CD4-positive, alpha-beta T cell treated with Interleukin-10 for 1 hour (primary cell): ENCODE data around the gene ANAPC5.
"Not testable (repeated sequence)": the region's sequence is repeated elsewhere in the genome, so short reads cannot be mapped to it uniquely, and the experiment has no call there.

Experiments
- DNase-seq: peaks from one replicate; pipeline ENCODE4 v3.0.0-alpha.2; 2020

Gene ANAPC5

DNA sequence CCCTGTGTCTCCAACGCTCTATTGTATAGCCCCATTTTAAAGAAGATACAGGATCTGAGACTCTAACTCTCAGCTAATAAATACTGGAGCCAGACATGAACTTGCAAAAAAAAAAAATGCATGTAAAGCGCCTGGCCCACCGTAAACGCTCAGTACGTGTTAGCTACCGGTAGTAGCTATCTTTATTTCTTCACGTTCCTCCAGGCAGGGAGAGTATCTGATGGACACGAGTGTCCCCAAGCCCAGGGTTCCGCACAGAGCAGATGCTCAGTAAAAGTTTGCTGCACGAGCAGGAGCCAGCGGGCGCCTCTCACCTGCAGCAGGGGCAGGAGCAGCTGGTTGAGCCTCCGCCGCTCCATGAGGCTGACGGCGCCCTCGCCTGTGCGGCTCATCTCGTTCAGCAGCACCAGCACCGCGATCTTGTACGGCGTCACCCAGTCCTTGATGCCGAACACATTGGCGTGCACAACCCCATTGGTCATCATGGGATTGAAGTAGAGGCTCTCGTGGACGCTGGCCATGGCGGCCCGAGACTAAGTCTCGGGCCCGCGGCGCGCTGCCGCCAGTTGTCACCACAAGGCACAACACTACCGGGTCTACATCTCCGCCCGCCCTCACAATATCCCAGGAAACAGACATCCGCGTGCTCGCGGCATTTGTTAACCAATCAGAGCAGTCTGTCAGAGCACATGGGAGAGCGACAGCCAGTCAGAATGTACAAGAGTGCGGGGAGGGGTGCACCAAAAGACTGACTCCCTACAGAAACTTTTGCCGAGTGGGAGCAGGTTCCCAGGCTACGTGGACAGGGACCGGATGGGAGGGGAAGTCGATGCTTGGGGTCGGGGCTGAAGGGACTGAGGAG lies at the start of gene ANAPC5:
Gene ANAPC5, minus strand, starts transcription at position 592 of the 862 bp plus-strand sequence. Its CDS starts 71 bp downstream, at position 521.
- peak; percentile 96 for DNase-seq

GRCh38 chr12:121400332-121401139 lies 48.3 kb upstream of the ANAPC5 start:
- DNase-seq, result peak; percentile 67

DNA sequence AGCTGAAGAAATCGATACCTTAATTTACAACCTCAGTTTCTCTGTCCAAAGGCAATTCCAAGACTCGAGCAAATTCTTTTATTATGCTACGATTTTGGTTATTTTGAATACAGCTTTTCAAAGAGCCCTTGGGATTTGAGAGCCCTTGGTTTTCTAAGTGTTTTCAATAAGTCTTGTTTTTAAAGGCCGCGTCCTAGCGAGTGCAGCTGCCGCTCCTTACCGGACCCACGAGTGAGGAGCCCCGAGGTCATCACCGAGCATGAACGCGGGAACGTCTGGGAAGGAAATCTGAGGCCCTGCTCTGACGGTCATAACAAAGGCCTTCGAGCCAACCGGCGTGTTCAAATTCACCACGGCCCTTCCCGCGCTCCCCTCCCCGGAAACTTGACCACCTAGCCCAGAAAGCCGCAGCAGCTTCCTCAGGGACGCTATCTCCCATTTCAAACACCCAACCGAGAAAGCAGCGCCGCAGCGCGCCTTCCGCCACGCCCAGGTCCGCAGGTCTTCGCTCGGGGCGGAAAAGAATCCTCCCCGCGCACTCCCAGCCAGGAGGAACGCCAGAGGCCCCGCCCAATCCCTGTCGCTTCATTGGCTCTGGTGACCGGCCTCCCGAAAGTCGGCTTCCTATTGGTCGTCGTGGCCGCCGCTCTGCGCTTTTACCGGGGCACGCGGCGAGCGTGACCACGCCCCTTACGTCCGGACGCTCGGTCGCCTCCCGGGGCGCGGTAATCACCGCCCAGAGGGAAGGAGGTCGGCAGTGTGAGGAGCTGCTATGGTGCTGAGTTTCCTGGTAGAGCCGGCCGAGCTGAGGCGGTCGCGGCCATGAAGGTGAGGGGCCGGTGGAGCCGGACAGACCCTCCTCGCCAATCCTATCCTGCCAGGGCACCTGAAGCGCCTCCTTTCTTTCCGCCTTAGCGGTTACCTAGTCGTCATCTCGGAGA lies 47.5 kb upstream of the ANAPC5 start, which contains the start of gene RNF34:
Gene RNF34, plus strand, starts transcription at position 728 of the 941 bp plus-strand sequence. Its CDS starts 95 bp downstream, at position 823.
- DNase-seq, result peak; percentile 98

- DNase-seq, result no peak
Measured at GRCh38 chr12:121398355-121398754, 46.1 kb upstream of the ANAPC5 start.

- no peak for DNase-seq
Measured at GRCh38 chr12:121397521-121397920, 45.3 kb upstream of the ANAPC5 start.

- DNase-seq, result no peak
Measured at GRCh38 chr12:121392325-121392716, 40.1 kb upstream of the ANAPC5 start.

DNA sequence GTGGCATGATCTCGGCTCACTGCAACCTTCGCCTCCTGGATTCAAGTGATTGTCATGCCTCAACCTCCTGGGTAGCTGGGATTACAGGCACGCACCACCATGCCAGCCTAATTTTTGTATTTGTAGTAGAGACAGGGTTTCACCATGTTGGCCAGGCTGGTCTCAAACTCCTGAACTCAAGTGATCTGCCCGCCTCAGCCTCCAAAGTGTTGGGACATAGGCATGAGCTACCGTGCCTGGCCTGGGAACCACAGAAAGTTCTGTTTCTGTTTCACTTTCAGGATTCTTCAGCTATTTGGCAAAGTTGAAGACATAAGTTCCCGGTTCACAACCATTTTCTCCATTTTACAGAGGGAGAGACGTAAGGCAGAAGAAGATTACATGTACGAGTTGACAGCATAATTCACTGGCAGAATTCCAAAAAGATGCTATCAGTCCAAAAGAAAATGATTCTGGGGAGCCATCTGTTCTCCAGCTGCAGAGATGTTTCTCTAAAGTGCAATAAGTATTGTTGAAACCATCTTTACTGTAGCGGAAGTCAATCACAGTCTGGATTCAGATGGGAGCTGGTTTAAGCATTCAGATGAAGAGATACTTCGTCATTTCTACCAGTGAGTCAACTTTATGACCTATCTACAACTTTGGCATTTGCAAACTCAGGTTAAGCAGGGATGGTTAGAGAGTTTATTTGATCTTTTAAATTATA lies 39.6 kb upstream of the ANAPC5 start:
- peak; percentile 39 for DNase-seq

GRCh38 chr12:121390856-121391255 lies 38.6 kb upstream of the ANAPC5 start:
- no peak for DNase-seq

GRCh38 chr12:121388421-121388981 lies 36.3 kb upstream of the ANAPC5 start:
- DNase-seq, result no peak

- DNase-seq, result not testable (repeated sequence)
Measured at GRCh38 chr12:121384891-121385290, 32.7 kb upstream of the ANAPC5 start.

- DNase-seq, result no peak
Measured at GRCh38 chr12:121383601-121384021, 31.4 kb upstream of the ANAPC5 start.

DNA sequence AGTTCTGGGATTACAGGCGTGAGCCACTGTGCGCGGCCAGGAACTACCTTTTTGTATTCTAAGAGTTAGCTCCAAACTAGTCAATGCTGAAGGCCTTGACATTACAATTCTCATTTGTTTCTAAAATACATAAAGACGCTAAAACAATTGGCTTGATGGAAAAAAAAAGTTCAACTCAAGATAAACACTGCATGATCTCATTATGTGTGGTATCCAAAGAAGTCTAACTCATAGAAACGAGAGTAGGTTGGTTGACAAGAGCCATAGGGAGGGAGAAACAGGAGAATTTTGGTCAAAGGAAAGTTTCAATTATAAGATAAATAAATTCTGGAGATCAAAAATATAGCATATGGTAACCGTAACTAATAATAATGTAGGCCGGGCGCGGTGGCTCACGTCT lies 27.7 kb upstream of the ANAPC5 start:
- no peak for DNase-seq

GRCh38 chr12:121378736-121379135 lies 26.5 kb upstream of the ANAPC5 start:
- no peak for DNase-seq

- DNase-seq, result no peak
Measured at GRCh38 chr12:121376754-121377697, 24.8 kb upstream of the ANAPC5 start.

- not testable (repeated sequence) for DNase-seq
Measured at GRCh38 chr12:121374945-121375584, 22.9 kb upstream of the ANAPC5 start.

DNA sequence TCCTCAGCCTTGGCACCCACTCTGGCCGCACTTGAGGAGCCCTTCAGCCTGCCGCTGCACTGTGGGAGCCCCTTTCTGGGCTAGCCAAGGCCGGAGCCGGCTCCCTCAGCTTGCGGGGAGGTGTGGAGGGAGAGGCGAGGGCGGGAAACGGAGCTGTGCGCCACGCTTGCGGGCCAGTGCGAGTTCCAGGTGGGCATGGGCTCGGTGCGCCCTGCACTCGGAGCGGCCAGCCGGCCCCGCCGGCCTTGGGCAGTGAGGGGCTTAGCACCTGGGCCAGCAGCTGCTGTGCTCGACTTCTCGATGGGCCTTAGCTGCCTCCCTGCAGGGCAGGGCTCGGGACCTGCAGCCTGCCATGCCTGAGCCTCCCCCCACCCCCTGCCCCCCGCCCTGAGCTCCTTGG lies 22.1 kb upstream of the ANAPC5 start:
- DNase-seq, result not testable (repeated sequence)

DNA sequence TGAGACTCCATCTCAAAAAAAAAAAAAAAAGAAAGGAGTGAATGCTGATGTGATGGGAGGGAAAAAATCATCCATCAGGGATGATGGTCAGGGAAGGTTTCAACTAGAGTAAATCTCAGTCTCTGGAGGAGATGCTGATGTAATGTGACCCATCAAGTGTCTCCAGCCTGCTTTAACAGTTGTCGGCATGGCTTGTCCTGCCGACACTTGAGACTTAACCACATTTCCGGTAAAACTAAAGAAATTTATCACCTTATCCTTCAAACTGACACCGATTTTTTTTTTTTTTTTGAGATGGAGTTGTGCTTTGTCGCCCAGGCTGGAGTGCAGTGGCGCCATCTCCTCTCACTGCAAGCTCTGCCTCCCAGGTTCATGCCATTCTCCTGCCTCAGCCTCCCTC lies 21.5 kb upstream of the ANAPC5 start:
- DNase-seq, result no peak

- DNase-seq, result no peak
Measured at GRCh38 chr12:121371404-121371803, 19.2 kb upstream of the ANAPC5 start.

GRCh38 chr12:121366063-121366459 lies 13.8 kb upstream of the ANAPC5 start:
- DNase-seq, result no peak
